NCI-H128 (cell line): ENCODE results near the gene KCNJ15.
"Not testable (repeated sequence)": the region's sequence is repeated elsewhere in the genome, so short reads cannot be mapped to it uniquely, and the experiment has no call there.

Experiments used
- DNase-seq: peaks from one replicate; lab custom pipeline; 2025; ENCODE audit not compliant: unreplicated experiment; lab: John Stamatoyannopoulos, UW

Gene KCNJ15

GRCh38 chr21:38244407-38244787 lies 12.4 kb upstream of the KCNJ15 start:
- DNase-seq, result no peak

- no peak for DNase-seq
These were observed 11.6 kb upstream of the KCNJ15 start for GRCh38 chr21:38244885-38245869.

GRCh38 chr21:38246511-38246910 lies 10.3 kb upstream of the KCNJ15 start:
- no peak for DNase-seq

GRCh38 chr21:38247054-38247453 lies 9.7 kb upstream of the KCNJ15 start:
- DNase-seq, result not testable (repeated sequence)

- no peak for DNase-seq
These were observed 8.9 kb upstream of the KCNJ15 start for GRCh38 chr21:38247738-38248510.

- no peak for DNase-seq
These were observed 7.5 kb upstream of the KCNJ15 start for GRCh38 chr21:38249256-38249655.

- no peak for DNase-seq
These were observed 7.0 kb upstream of the KCNJ15 start for GRCh38 chr21:38249696-38250278.

GRCh38 chr21:38250991-38251418 lies 5.8 kb upstream of the KCNJ15 start:
- DNase-seq, result no peak

- no peak for DNase-seq
These were observed 1.8 kb upstream of the KCNJ15 start for GRCh38 chr21:38254970-38255369.

- DNase-seq, result no peak
These were observed 1.1 kb upstream of the KCNJ15 start for GRCh38 chr21:38255571-38256117.

GRCh38 chr21:38257667-38258066 lies 876 bp downstream of the KCNJ15 start:
- no peak for DNase-seq

- DNase-seq, result no peak
These were observed 2.0 kb downstream of the KCNJ15 start for GRCh38 chr21:38258521-38259485.

- no peak for DNase-seq
These were observed 2.9 kb downstream of the KCNJ15 start for GRCh38 chr21:38259665-38260064.

- DNase-seq, result no peak
These were observed 3.6 kb downstream of the KCNJ15 start for GRCh38 chr21:38260426-38260825.

- no peak for DNase-seq
These were observed 5.1 kb downstream of the KCNJ15 start for GRCh38 chr21:38261851-38262250.

GRCh38 chr21:38263493-38263892 lies 6.7 kb downstream of the KCNJ15 start:
- no peak for DNase-seq

GRCh38 chr21:38264571-38264970 lies 7.8 kb downstream of the KCNJ15 start:
- no peak for DNase-seq

- DNase-seq, result no peak
These were observed 8.4 kb downstream of the KCNJ15 start for GRCh38 chr21:38265166-38265565.

- DNase-seq, result no peak
These were observed 9.9 kb downstream of the KCNJ15 start for GRCh38 chr21:38266732-38267131.

- no peak for DNase-seq
These were observed 10.5 kb downstream of the KCNJ15 start for GRCh38 chr21:38267136-38267755.
